Germinal center (tissue), 1 donor: ENCODE results near the gene IQUB.
"Not testable (repeated sequence)": the region's sequence is repeated elsewhere in the genome, so short reads cannot be mapped to it uniquely, and the experiment has no call there.

Experiments used
- DNase-seq: peaks from one replicate; pipeline ENCODE4 v3.0.0; 2012; ENCODE audit warnings: mixed read lengths, low spot score

The IQUB gene

DNA sequence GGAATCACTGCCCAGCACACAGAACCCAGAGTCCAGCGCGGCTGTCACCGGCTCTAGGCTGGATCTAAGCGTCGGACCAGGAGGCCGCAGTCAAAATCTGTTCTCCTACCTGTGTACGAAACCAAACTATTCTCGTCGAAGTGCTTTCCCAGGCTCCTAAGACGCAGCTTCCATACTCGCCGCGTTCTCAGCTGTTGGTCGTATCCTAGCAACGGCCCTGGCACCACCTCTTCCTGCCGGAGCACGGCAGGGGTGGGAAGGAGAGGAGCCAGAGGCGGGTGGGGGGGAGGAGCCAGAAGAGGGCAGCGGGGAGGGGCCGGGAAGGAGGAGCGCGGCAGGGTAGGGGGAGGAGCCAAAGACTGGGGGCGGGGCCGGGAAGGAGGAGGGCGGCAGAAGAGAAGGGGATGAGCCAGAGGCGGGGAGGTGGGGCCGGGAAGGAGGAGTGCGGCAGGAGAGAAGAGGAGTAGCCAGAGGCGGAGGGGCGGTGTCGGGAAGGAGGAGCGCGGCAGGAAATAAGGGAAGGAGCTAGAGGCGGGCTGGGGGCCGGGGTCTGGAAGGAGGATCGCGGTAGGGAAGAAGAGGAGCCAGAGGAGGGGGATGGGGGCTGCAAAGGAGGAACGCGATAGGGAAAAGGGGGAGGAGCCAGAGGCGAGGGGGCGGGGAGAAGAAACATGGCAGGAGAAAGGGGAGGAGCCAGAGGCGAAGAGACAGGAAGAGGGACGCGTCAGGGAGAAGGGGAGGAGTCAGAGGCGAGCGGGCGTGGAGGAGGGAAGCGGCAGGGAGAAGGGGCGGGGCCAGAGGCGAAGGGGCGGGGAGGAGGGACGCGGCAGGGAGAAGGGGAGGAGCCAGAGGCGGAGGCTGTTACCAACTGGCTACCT is at the start of gene IQUB:
Gene IQUB, minus strand, starts transcription at position 213 of the 878 bp plus-strand sequence. CDS start 22,255 bp downstream, outside the sequence.
- DNase-seq: peak; percentile 95

DNA sequence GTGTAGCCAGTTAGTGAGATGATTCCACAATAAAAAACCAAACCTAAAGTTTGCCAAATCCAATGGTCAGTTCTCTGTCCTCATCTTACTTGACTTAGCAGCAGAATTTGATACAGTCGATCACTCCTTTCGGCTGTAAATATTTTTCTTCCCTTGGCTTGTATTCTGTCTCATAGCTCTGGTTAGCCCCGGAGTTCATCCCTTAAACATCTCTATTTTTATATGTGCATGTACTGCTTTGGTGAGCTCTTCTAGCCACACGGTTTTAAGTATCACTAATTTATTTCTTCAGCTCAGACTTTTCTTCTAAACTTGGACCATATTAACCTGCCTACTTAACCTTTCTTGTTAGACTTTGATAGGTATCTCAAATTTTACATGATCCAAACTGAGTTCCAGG is 49.4 kb upstream of the IQUB start:
- no peak for DNase-seq

DNA sequence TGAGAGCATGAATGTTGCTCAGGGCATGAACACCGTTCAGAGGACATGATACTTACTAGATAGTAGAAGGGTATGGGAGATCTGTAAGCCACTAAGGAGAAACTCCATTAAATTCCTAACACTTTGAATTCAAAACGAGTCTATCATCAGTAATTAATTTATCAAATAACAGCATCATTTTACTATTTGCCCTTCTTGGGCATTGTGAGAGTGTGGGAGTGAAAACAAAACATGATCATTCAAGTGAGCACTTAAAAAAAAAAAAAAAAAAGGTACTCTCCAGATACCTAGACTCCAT is 46.7 kb upstream of the IQUB start:
- no peak for DNase-seq

DNA sequence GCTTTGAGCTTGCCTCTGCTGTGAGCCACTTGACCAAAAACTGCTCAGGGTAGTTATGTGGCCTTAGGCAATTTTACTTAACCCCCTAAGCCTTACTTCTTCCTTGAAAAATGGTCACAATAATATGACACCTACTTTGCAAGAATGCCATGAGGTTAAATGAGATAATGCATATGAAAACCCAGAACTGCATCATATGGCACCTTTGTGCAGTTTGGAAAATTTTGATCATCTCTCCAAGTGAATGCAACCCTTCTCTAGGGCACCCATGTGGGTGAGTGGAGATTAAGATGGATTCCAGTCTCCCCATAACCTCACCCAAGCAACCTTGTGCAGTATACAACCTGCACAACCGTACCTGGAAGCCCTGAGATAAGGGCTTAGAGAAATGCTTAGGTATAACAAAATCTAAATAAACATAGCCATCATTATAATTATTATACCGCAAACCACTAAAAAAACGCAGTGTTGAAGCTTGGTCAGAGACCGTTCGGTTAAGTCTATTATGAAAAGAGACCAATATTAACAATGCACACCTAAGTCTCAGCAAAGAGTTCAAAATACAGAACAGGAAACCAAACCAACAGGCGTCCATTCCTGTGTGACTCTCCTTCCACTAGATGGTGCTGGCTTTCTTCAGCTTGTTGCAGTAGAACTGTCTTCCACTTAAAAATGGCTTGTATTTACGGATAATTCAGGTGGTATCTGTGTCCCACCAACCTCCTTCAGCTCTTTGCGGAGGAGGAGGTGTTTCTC is 46.2 kb upstream of the IQUB start:
- DNase-seq: peak; percentile 14

GRCh38 chr7:123579416-123579815 is 45.0 kb upstream of the IQUB start:
- DNase-seq: no peak

DNA sequence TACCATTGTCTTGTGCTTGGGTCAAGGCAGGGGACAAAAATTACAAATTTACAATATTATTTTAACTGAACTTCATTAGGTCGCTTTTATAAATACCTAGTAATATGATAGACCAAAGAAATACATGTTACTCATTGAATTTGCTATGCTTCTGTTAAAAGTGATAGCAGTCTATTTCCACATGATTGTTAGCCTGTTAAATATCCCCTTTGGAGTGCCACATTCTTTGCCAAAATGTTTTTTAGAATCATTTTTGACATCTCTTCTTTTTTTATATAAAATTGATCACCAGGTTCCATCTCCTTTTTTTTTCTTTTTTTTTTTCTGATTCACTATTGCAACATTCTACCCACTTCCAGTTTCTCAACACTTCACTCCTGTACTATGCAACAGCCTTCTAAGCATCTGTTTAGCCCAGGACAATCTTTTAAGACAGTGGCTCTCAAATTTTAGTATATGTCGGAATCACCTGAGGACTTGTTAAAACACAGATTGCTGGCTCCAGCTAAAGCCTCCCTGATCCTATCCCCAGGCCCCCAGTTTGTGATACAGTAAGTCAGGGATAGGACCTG is 39.6 kb upstream of the IQUB start:
- DNase-seq: no peak

DNA sequence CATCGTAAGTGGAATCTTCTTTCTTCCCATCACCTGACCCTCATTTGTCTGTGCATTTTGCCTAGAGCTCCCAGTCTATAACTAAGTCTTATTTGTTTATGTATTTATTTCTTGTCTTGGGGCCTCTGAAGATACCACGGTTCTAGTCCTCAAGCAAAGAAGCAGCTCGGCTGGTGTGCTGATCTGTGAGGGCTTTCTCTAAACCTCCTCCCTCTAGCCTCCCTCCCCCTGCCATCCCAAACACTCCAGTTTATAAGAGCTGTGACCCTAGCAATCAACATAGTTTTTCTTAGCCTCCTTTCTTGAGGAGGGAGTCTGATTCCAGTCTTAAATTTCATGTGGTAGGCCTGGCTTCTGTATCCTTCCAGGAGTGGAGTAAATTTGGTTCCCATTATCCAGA is 38.9 kb upstream of the IQUB start:
- DNase-seq: no peak

GRCh38 chr7:123571684-123572083 is 37.3 kb upstream of the IQUB start:
- no peak for DNase-seq

DNA sequence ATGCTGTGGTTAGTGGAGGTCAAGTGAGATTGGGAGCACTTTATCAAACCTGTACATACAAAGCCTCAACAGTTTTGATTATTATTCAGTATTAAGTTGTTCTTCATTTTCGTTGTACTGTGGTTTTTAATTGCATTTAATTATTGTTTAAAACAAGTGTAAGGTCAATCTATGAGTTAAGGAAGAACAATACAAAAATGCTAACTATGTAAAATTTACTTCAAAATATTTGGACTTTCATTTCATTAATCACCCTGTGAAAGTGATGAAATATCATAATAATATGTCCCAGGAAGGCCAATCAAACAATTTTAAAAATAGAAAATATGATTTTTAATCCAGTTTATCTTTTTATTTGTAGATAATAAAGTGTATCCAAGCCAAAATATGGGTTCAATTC is 36.8 kb upstream of the IQUB start:
- no peak for DNase-seq

DNA sequence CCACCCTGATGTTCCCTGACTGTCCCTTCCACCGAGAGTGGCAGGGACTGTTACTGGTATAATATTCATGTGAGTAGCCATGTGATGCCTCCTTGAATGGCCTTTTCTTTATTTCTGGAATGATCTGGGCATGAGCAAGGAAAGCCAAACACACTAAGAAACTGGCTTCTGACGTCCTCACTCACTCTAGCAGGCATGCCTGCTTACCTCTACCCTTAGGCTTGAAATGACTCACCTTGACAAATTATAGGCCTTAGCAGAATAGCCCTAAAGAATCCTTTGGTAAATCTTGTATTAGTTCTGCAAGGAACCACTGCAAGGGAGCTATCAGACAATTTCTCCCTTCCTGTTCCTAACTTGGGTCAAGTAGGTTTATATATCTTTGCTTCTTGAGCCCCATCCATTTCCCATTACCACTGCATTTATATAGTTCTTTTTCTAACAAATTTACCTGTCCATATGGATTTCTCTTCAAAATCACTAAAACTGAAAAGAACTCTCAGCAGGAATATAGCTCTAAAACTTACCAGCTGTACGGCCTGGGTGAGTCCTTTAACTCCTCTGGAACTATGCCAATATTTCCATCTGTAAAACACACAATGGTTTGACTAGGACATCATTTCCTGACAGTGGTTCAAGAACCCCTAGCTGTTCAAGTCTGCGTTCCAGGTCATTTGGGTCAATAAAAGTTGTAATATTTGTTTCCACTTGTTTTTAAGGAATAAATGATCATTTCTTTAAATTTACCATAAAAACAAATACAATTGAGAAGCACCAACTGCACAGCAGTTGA is 36.2 kb upstream of the IQUB start:
- no peak for DNase-seq

GRCh38 chr7:123569352-123570010 is 35.1 kb upstream of the IQUB start:
- no peak for DNase-seq

DNA sequence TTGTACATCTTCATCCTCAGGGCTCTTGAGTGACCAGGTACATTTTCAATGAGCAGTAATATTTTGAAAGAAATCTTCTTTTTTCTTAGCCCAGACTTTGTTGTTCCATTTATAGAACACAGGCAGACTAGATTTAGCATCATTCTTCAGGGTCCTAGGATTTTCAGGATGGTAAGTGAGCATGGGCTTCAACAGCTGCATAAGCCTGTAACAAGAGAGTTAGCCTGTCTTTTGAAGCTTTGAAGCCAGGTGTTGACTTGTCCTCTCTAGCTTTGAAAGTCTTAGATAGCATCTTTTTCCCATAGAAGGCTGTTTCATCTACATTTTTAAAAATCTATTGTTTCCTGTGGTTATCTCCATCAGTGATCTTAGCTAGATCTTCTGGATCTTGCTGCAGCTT is 27.7 kb upstream of the IQUB start:
- DNase-seq: no peak

DNA sequence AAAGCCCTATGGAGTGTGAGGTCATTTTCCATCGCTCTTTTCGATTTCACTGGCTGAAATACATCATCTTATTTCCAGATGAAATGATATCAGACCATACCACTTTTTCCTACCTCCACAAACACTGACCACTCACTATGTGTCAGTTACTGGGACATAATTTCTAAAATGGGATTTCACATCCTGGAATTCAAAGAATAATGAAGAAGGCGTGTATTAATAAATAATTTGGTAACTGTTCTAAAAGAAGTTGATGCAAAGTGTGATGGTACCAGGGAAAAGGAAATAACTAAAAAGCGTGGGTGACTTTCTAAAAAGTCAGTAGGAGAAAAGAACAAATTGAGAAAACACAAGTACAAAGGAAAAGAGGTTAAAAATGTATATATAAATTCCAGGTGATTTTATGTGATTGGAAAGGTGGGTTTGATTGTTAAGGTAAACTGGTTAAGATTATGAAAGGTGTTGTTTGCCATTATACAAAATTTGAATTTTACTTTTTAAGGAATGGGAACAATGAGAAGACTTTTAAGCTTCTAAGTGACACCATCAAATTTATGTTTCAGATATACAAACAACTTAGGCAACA is 24.0 kb upstream of the IQUB start:
- DNase-seq: no peak

- DNase-seq: peak; percentile 93
Observed at GRCh38 chr7:123557398-123558288, 23.2 kb upstream of the IQUB start, which contains the start of gene NDUFA5. Gene NDUFA5, minus strand, starts transcription at chr7:123557818. Its CDS starts 23 bp downstream, at chr7:123557795.

- no peak for DNase-seq
Observed at GRCh38 chr7:123557016-123557397, 22.6 kb upstream of the IQUB start.

DNA sequence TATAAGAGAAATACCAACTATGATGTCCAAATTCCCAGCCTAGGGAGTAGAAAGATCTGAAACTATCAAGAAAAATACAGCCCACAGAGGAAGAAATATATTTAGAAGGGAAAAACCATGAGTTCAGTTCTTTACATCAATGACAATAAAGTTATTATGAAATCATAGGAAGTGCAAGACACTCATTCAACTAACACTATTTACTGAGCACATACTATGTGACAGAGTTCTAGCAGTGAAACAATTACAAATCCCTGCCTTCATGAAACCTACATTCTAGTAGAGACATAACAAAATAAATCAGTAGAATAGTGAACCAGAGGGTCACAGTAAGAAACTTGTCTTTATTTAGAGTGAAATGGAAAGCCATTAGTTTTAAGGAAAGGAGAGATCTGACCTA is 21.1 kb upstream of the IQUB start:
- DNase-seq: no peak

- no peak for DNase-seq
Observed at GRCh38 chr7:123553159-123553558, 18.8 kb upstream of the IQUB start.

DNA sequence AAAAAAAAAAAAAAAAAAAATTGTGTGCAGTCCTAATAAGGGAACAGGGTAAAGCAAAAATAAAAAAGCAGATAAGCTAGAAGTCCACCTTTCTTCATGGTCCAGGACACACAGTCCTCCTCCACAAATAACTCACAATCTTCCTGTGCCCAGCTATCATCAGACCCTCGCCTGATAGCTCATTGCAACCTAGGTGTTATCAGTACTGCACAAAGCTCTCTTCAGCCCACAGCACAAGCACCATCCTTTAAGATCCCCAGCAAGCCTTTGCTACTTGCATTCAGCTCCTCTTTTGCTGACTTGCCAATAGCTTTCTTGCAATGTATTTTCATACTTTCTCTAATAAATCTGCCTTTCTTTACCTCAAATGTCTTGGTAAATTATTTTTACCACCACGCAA is 18.2 kb upstream of the IQUB start:
- DNase-seq: no peak

DNA sequence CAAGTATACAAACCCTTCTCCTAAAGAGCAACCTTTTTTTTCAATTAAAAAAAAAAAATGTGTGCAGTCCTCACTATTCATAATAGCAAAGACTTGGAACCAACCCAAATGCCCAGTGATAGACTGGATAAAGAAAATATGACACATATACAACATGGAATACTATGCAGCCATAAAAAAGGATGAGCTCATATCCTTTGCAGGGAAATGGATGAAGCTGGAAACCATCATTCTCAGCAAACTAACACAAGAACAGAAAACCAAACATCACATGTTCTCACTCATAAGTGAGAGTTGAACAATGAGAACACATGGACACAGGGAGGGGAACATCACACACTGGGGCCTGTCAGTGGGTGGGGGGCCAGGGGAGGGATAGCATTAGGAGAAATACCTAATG is 17.7 kb upstream of the IQUB start:
- DNase-seq: not testable (repeated sequence)

DNA sequence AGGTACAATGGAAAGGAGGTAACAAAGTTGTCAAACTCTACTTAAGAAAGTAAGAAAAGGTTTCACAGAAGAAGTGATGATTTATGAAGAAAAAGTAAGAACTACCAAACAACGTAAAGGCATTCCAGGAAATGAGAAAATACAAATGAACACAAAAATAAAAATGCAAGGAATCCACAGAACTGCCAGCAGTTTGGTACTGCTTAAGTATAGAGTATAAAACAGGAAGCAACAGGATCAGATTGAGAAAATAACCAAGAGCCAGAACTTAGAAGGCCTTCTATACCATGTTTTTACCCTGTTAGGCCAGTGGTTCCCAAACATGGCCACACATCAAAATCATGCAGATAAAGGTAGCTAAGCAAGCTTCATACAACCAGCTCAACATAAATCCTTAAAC is 14.0 kb upstream of the IQUB start:
- no peak for DNase-seq
